Panc1 (cell line): ENCODE results near the gene STRN3. TPM values are rescaled to one million over a fixed set of nuclear protein-coding genes. Genes with fewer than 3 reads are reported as not detected.

Experiments
- ATAC-seq: fragments of 200-7000 bp; cut with Tn5 transposase; 2 replicates; pipeline ENCODE4 v1.9.1; 2020; ENCODE audit warnings: mild to moderate bottlenecking, moderate library complexity
- BruUV-seq: library from RNA; stranded (reverse); fragments of 400-500 nt; replicated peaks from 2 replicates; lab custom pipeline; 2021; lab: Mats Ljungman, UMichigan
- CTCF ChIA-PET: fragments of 300-600 bp; sonication (Branson Sonifier 250); formaldehyde crosslinking; loops from one replicate; lab custom pipeline; 2022; ENCODE audit warnings: antibody characterized with exemption; lab: Charles Lee
- POLR2A ChIA-PET: fragments of 300-600 bp; sonication (Branson Sonifier 250); formaldehyde crosslinking; loops from one replicate; lab custom pipeline; 2022; ENCODE audit warnings: antibody characterized with exemption; lab: Charles Lee
- DNase-seq: peaks from one replicate; pipeline ENCODE4 v3.0.0-alpha.2; 2010; ENCODE audit warnings: low read depth, low spot score
- H3K27ac ChIP-seq: 2 replicates; pipeline ENCODE4 v1.5.1; 2011; ENCODE audit warnings: mild to moderate bottlenecking, low read length, inconsistent platforms
- H3K27me3 ChIP-seq: fragments of 200-500 bp; sonication (Bioruptor generic); 2 replicates; pipeline ENCODE4 v1.6.0; 2014; ENCODE audit warnings: low read length, inconsistent platforms; ENCODE audit not compliant: control insufficient read depth, insufficient read depth
- H3K36me3 ChIP-seq: fragments of 200-500 bp; sonication (Bioruptor generic); 2 replicates; pipeline ENCODE4 v1.5.1; 2014; ENCODE audit warnings: inconsistent platforms, mild to moderate bottlenecking, low read length, moderate library complexity; ENCODE audit not compliant: control insufficient read depth, insufficient read depth
- H3K4me1 ChIP-seq: 2 replicates; pipeline ENCODE4 v1.5.1; 2011; ENCODE audit warnings: inconsistent platforms, mild to moderate bottlenecking, low read length, moderate library complexity; ENCODE audit not compliant: control insufficient read depth, insufficient read depth
- H3K4me3 ChIP-seq, 2 experiments: 2 replicates each; pipeline ENCODE4 v1.5.1; 2011 to 2012; ENCODE audit warnings: low read depth in 2 of 2, low read length in 2 of 2, mild to moderate bottlenecking in 2 of 2, inconsistent platforms in 1 of 2, moderate library complexity in 1 of 2
- H3K9me3 ChIP-seq: fragments of 200-500 bp; sonication (Bioruptor generic); 2 replicates; pipeline ENCODE4 v1.5.1; 2014; ENCODE audit warnings: low read depth, mild to moderate bottlenecking, inconsistent platforms, low read length, moderate library complexity; ENCODE audit not compliant: control insufficient read depth, insufficient read depth
- POLR2AphosphoS5 ChIP-seq: IDR thresholded peaks from 2 replicates; pipeline ENCODE4 v1.6.1; 2012; ENCODE audit warnings: mild to moderate bottlenecking, low read depth, low read length, moderate library complexity
- SIN3A ChIP-seq: IDR thresholded peaks from 2 replicates; pipeline ENCODE4 v1.6.1; 2012; ENCODE audit warnings: low read depth, mild to moderate bottlenecking, low read length, moderate library complexity, borderline replicate concordance; ENCODE audit not compliant: insufficient read depth
- TCF7L2 ChIP-seq: IDR thresholded peaks from 2 replicates; pipeline ENCODE4 v1.6.1; 2011; ENCODE audit warnings: mild to moderate bottlenecking, low read depth, low read length, inconsistent platforms
- in situ Hi-C: cut with HindIII; loops from 2 replicates; pipeline ENCODE4 v1.10.0; 2016; ENCODE audit warnings: low sequenced_read_pairs, low pct_unique_long_range_greater_than_20kb
- intact Hi-C: fragments of 100-400 bp; cut with micrococcal nuclease; formaldehyde crosslinking; loops from one replicate; pipeline ENCODE4 v1.10.0; 2022; ENCODE audit not compliant: unreplicated experiment
- total RNA-seq: library from RNA; stranded (reverse); gene quantifications from one replicate; pipeline ENCODE4 v1.2.1, GENCODE V29; 2021; ENCODE audit not compliant: unreplicated experiment
- TF ChIP-seq, protein P1 (sequence below), 2 experiments: IDR thresholded peaks; 2 replicates each; pipeline ENCODE4 v1.6.1; 2011 to 2012; ENCODE audit warnings: low read depth in 2 of 2, control low read depth in 1 of 2, low read length in 1 of 2, mild to moderate bottlenecking in 1 of 2, moderate library complexity in 1 of 2; ENCODE audit not compliant: insufficient read depth in 1 of 2
- TF ChIP-seq, protein P2 (sequence below): fragments of 450-650 bp; IDR thresholded peaks from 2 replicates; pipeline ENCODE4 v1.5.1; 2017; ENCODE audit warnings: mild to moderate bottlenecking

The STRN3 gene
- total RNA-seq, 1 experiment from 2014 or later, result 29.2 TPM

DNA sequence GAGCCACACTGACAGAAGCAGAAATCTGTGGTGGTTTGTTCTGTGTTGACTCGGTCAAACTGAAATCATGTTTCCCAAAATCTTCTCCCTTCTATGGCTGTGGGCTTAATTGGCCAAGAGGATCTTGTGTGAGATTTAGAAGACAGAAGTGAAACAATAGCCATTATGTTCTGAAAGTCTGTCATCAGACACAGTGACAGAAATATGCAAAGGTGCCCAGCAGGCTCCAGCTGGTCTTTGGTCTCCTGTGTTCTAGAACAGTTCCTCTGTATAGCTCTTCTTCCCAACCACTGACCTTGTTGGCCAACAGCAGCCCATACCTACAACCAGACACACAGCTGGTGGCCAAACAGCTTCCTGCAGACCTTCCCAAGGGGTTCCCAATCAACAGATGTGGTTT is 176.8 kb downstream of the STRN3 start:
- H3K9me3 ChIP-seq, result no peaks in the 10 kb centered on the region
- no peaks in the 10 kb centered on the region for H3K36me3 ChIP-seq
- no peak for ATAC-seq
- no peak overlapping the region for H3K4me3 ChIP-seq
- no TSS peak for BruUV-seq
- CTCF ChIA-PET, result no interaction called here
- H3K27me3 ChIP-seq, result peaks cover 2% of the 10 kb centered on the region; the same call in 1 of the 2 replicates
- intact Hi-C loops, result no loop called here
- H3K4me1 ChIP-seq, result no peaks in the 10 kb centered on the region
- no peak for DNase-seq
- H3K27ac ChIP-seq, result no peak overlapping the region
- TF ChIP-seq, protein P1, sequence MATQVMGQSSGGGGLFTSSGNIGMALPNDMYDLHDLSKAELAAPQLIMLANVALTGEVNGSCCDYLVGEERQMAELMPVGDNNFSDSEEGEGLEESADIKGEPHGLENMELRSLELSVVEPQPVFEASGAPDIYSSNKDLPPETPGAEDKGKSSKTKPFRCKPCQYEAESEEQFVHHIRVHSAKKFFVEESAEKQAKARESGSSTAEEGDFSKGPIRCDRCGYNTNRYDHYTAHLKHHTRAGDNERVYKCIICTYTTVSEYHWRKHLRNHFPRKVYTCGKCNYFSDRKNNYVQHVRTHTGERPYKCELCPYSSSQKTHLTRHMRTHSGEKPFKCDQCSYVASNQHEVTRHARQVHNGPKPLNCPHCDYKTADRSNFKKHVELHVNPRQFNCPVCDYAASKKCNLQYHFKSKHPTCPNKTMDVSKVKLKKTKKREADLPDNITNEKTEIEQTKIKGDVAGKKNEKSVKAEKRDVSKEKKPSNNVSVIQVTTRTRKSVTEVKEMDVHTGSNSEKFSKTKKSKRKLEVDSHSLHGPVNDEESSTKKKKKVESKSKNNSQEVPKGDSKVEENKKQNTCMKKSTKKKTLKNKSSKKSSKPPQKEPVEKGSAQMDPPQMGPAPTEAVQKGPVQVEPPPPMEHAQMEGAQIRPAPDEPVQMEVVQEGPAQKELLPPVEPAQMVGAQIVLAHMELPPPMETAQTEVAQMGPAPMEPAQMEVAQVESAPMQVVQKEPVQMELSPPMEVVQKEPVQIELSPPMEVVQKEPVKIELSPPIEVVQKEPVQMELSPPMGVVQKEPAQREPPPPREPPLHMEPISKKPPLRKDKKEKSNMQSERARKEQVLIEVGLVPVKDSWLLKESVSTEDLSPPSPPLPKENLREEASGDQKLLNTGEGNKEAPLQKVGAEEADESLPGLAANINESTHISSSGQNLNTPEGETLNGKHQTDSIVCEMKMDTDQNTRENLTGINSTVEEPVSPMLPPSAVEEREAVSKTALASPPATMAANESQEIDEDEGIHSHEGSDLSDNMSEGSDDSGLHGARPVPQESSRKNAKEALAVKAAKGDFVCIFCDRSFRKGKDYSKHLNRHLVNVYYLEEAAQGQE (IDR thresholded peaks at IDR 0.05; ENCODE audit: insufficient read depth in 1 of 2, low read depth in 2 of 2, low read length in 1 of 2), result no peak
- TF ChIP-seq, protein P2, sequence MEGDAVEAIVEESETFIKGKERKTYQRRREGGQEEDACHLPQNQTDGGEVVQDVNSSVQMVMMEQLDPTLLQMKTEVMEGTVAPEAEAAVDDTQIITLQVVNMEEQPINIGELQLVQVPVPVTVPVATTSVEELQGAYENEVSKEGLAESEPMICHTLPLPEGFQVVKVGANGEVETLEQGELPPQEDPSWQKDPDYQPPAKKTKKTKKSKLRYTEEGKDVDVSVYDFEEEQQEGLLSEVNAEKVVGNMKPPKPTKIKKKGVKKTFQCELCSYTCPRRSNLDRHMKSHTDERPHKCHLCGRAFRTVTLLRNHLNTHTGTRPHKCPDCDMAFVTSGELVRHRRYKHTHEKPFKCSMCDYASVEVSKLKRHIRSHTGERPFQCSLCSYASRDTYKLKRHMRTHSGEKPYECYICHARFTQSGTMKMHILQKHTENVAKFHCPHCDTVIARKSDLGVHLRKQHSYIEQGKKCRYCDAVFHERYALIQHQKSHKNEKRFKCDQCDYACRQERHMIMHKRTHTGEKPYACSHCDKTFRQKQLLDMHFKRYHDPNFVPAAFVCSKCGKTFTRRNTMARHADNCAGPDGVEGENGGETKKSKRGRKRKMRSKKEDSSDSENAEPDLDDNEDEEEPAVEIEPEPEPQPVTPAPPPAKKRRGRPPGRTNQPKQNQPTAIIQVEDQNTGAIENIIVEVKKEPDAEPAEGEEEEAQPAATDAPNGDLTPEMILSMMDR, result no peak
- TF ChIP-seq SIN3A, result no peak
- no peak for TF ChIP-seq TCF7L2
- TF ChIP-seq POLR2AphosphoS5, result no peak
- in situ Hi-C loops, result no loop called here
- POLR2A ChIA-PET, result no interaction called here

DNA sequence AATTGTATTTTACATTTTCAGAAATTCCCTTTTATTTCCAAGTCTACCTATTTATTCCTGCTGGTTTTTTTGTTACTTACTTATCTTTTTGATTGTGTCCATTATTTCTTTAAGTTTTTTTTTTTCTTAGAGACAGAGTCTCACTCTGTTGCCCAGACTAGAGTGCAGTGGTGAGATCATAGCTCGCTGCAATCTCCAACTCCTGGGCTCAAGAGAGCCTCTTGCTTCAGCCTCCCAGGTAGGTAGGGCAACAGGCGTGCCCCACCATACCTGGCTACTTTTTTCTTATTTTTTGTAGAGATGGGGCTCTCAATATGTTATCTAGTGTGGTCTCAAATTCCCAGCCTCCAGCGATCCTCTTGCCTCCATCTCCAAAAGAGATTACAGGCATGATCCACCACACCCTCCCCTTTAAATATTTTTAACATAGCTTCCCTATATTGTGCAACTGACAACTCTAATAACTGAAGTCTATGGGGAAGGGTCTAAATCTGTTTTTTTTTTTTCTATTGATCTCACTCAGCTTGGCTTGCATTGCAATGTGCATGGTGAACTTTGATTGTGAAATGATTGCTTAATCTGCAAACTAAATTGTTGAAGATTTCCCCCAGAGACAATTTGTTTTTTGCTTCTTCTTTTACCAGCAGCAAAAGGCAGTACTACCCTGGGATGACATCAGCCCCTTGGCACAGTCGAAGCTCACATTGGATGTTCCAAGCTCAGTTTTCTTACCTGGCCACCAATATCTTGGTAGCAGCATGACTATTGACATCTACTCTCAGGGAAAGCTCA is 177.5 kb downstream of the STRN3 start:
- Histone ChIP-seq H3K9me3 (no peaks in the 10 kb centered on the region), H3K4me1 (no peaks in the 10 kb centered on the region), H3K36me3 (no peaks in the 10 kb centered on the region), H3K27ac (no peak overlapping the region), H3K4me3 (no peak overlapping the region), H3K27me3 (peaks cover 2% of the 10 kb centered on the region; the same call in 1 of the 2 replicates)
- POLR2A ChIA-PET, result no interaction called here
- intact Hi-C loops (no loop called here), in situ Hi-C loops (no loop called here)
- DNase-seq (no peak), ATAC-seq (no peak)
- BruUV-seq, result no TSS peak
- TF ChIP-seq, protein P1 (IDR thresholded peaks at IDR 0.05; ENCODE audit: insufficient read depth in 1 of 2, low read depth in 2 of 2, low read length in 1 of 2), result no peak
- TF ChIP-seq TCF7L2, result no peak
- no peak for TF ChIP-seq SIN3A
- TF ChIP-seq, protein P2, result no peak
- no peak for TF ChIP-seq POLR2AphosphoS5
- CTCF ChIA-PET, result interaction anchor here (0.5 to 0.7 kb wide), 2 partner anchors 19 to 147 kb away, joined by 3 to 4 read pairs; no protein-coding TSS in a partner anchor
